Measurements from ENCODE around the gene HACL1.
A peak's percentile ranks its signal among the peaks of the same experiment; 100 is the strongest.

The HACL1 gene

GRCh38 chr3:15522016-15522415 is 79.4 kb downstream of the HACL1 start:
- DNase-seq, result peak; percentile 45

GRCh38 chr3:15521573-15521965 is 79.8 kb downstream of the HACL1 start, which contains the start of gene COLQ:
COLQ (minus strand) TSS chr3:15521706; CDS start chr3:15521625, 81 bp downstream.
- DNase-seq, result no peak

GRCh38 chr3:15520804-15521572 is 80.4 kb downstream of the HACL1 start:
- DNase-seq, result peak; percentile 51

GRCh38 chr3:15520185-15520584 is 81.2 kb downstream of the HACL1 start:
- DNase-seq, result peak; percentile 63

GRCh38 chr3:15519096-15519495 is 82.3 kb downstream of the HACL1 start:
- no peak for DNase-seq

- DNase-seq, result no peak
Observed at GRCh38 chr3:15514663-15515340, 86.6 kb downstream of the HACL1 start.

- DNase-seq, result no peak
Observed at GRCh38 chr3:15513810-15514662, 87.3 kb downstream of the HACL1 start.

GRCh38 chr3:15513116-15513515 is 88.3 kb downstream of the HACL1 start:
- no peak for DNase-seq

- peak; percentile 56 for DNase-seq
Observed at GRCh38 chr3:15512166-15512565, 89.2 kb downstream of the HACL1 start.

GRCh38 chr3:15511156-15511555 is 90.2 kb downstream of the HACL1 start:
- DNase-seq, result no peak

Measured in inflammatory macrophage treated with lipopolysaccharide for 4 hours (primary cell).